ENCODE data around the gene CMAS. TPM values are rescaled to one million over a fixed set of nuclear protein-coding genes. Genes with fewer than 3 reads are reported as not detected.
"Not testable (repeated sequence)": the region's sequence is repeated elsewhere in the genome, so short reads cannot be mapped to it uniquely, and the experiment has no call there.

The CMAS gene
- total RNA-seq, 2 donors from 2014 or later = 33.7 to 38.7 TPM

DNA sequence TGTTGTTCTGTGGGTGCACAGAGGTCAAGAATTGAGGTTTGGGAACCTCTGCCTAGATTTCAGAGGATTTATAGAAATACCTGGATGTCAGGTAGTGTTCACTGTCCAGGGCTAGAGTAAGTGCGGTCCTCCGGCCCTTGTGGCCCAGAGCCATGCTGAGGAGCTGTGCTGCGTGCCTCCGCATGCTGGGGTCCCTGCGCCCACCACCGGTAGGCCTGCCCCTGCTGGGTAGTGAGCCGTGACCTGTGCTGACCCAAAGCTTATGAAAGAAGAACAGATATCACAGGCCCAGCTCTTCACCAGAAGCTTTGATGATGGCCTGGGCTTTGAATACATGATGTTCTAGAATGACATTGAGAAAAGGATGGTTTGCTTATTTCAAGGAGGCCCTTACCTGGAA is 37.8 kb upstream of the CMAS start:
- no peak overlapping the region for H3K4me3 ChIP-seq
- ATAC-seq (ENCODE audit: insufficient number of reproducible peaks, low FRiP score, low read depth) (no peak), DNase-seq (ENCODE audit: low spot score) (no peak)
- TF ChIP-seq, protein P1, sequence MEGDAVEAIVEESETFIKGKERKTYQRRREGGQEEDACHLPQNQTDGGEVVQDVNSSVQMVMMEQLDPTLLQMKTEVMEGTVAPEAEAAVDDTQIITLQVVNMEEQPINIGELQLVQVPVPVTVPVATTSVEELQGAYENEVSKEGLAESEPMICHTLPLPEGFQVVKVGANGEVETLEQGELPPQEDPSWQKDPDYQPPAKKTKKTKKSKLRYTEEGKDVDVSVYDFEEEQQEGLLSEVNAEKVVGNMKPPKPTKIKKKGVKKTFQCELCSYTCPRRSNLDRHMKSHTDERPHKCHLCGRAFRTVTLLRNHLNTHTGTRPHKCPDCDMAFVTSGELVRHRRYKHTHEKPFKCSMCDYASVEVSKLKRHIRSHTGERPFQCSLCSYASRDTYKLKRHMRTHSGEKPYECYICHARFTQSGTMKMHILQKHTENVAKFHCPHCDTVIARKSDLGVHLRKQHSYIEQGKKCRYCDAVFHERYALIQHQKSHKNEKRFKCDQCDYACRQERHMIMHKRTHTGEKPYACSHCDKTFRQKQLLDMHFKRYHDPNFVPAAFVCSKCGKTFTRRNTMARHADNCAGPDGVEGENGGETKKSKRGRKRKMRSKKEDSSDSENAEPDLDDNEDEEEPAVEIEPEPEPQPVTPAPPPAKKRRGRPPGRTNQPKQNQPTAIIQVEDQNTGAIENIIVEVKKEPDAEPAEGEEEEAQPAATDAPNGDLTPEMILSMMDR (IDR thresholded peaks at IDR 0.05) = no peak
- H3K36me3 ChIP-seq = no peaks in the 10 kb centered on the region
- no peaks in the 10 kb centered on the region for H3K4me1 ChIP-seq (ENCODE audit: control insufficient read depth in 1 of 2, low read depth in 2 of 2)
- no peaks in the 10 kb centered on the region for H3K27me3 ChIP-seq (replicated peaks; ENCODE audit: insufficient read depth)
- no peak overlapping the region for H3K27ac ChIP-seq
- no peaks in the 10 kb centered on the region for H3K9me3 ChIP-seq

DNA sequence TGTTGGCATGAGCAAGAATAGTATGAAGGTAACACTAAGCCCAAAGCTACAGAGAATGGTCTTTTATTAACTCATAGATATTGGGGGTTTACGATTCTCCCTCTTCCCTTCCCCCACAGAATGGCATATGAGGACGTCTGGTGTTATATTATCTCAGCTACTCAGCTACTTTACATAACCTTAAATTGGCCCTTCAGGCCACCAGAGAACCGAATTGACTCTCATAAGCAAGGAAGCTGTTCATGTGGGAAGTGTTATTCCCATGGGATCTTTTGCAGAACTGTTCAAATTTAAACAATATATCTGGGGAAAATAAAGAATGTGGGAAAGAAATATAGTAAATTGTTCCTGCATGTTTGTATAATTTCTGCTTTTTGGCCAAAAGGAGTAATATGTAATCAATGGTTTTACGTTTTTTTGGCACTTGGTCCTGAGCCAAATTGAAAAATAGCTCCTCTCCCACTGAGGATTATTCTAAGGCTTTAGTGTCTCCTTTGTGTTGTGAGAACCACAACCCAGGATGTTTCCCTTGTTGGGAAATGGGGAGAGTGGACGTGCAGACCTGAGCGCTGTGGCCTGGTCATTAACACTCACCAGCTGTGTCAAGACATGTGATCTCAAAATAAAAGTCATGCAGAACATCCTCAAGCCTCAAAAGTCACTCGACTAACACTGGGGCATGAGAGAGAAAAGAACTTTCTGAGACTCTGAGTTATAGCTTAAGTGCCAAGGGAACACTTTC is 31.8 kb upstream of the CMAS start:
- no peak for DNase-seq (ENCODE audit: low spot score)
- no peaks in the 10 kb centered on the region for H3K36me3 ChIP-seq
- no peaks in the 10 kb centered on the region for H3K4me1 ChIP-seq (ENCODE audit: control insufficient read depth in 1 of 2, low read depth in 2 of 2)
- TF ChIP-seq, protein P1 (IDR thresholded peaks at IDR 0.05) = no peak
- H3K27me3 ChIP-seq (replicated peaks; ENCODE audit: insufficient read depth) = no peaks in the 10 kb centered on the region
- no peaks in the 10 kb centered on the region for H3K9me3 ChIP-seq
- no peak overlapping the region for H3K27ac ChIP-seq
- ATAC-seq (ENCODE audit: insufficient number of reproducible peaks, low FRiP score, low read depth) = no peak
- no peak overlapping the region for H3K4me3 ChIP-seq

DNA sequence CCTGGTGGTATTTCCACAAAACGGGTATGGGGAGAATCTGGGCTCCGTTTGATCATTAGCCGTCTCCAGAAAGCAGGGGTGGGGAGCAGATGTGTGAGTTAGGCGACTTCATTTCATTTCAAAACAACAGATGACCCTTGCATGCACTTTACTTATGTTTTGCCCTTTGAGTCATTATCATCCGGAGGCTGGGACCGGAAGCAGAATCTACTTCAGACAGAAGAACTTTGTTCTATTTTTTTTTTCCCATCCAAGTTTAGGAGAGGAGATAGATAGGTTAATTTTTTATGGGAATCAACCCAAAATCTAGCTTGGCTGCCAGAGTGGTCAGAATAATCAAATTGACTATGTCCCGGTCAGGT is 31.3 kb upstream of the CMAS start:
- ATAC-seq (ENCODE audit: insufficient number of reproducible peaks, low FRiP score, low read depth) = no peak

DNA sequence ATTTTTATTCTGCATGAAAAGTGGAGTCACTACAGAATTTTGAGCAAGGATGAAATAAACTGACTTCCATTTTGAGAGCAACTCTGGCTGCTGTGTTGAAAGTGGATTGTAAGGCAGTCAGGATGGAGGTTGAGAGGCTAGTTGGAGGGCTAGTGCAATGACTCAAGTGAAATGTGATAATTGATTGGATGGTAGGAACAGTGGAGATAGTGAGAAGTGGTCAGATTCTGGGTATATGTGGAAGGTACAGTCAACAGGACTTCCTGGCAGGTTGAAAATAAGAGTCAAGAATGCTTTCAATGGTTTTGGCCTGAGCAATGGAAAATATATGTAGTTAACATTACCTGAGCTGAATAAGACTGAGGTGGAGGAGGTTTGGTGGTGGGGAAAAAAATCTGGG is 29.0 kb upstream of the CMAS start:
- Histone ChIP-seq H3K27ac (no peak overlapping the region), H3K36me3 (no peaks in the 10 kb centered on the region), H3K9me3 (no peaks in the 10 kb centered on the region), H3K4me3 (no peak overlapping the region), H3K4me1 (ENCODE audit: control insufficient read depth in 1 of 2, low read depth in 2 of 2) (no peaks in the 10 kb centered on the region), H3K27me3 (replicated peaks; ENCODE audit: insufficient read depth) (no peaks in the 10 kb centered on the region)
- no peak for ATAC-seq (ENCODE audit: insufficient number of reproducible peaks, low FRiP score, low read depth)
- TF ChIP-seq, protein P1 (IDR thresholded peaks at IDR 0.05) = no peak
- DNase-seq (ENCODE audit: low spot score) = no peak

More for the DNA sequence above, 31.3 kb upstream of the CMAS start:
- no peaks in the 10 kb centered on the region for H3K36me3 ChIP-seq
- H3K9me3 ChIP-seq = no peaks in the 10 kb centered on the region
- H3K4me3 ChIP-seq = no peak overlapping the region
- no peaks in the 10 kb centered on the region for H3K4me1 ChIP-seq (ENCODE audit: control insufficient read depth in 1 of 2, low read depth in 2 of 2)
- no peaks in the 10 kb centered on the region for H3K27me3 ChIP-seq (replicated peaks; ENCODE audit: insufficient read depth)
- TF ChIP-seq, protein P1 (IDR thresholded peaks at IDR 0.05) = no peak
- no peak for DNase-seq (ENCODE audit: low spot score)
- H3K27ac ChIP-seq = no peak overlapping the region

DNA sequence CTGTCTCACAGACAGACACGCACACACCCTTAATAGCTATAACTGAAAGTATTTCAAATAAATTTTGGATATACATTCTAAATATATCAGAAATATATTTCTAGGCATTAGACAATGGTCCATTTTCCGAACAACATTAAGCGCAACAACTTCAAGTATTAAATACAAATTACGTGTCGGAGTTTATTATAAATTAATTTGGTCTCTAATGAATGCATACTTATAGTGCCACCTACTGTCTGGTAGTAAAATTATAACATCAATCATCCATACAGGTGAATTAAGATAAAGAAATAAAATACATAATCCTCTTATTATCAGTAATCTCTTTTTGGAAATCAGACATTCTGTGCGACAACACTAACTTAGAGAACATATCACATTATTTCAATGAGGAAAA is 27.2 kb upstream of the CMAS start:
- Histone ChIP-seq H3K4me1 (ENCODE audit: control insufficient read depth in 1 of 2, low read depth in 2 of 2) (no peaks in the 10 kb centered on the region), H3K9me3 (peaks cover 3% of the 10 kb centered on the region), H3K27ac (no peak overlapping the region), H3K27me3 (replicated peaks; ENCODE audit: insufficient read depth) (no peaks in the 10 kb centered on the region), H3K4me3 (no peak overlapping the region), H3K36me3 (no peaks in the 10 kb centered on the region)
- TF ChIP-seq, protein P1 (IDR thresholded peaks at IDR 0.05) = peak; percentile 35
- DNase-seq (ENCODE audit: low spot score) (no peak), ATAC-seq (ENCODE audit: insufficient number of reproducible peaks, low FRiP score, low read depth) (no peak)

DNA sequence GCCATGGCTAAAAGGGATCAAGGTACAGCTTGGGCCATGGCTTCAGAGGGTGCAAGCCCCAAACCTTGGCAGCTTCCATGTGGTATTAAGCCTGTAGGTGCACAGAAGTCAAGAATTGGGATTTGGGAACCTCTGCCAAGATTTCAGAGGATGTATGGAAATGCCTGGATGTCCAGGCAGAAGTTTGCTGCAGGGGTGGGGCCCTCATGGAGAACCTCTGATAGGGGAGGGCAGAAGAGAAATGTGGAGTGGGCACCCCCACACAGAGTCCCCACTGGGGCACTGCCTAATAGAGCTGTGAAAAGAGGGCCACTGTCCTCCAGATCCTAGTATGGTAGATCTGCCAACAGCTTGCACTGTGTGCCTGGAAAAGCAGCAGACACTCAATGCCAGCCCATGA is 22.5 kb upstream of the CMAS start:
- not testable (repeated sequence) for H3K27me3 ChIP-seq (replicated peaks; ENCODE audit: insufficient read depth); H3K27ac ChIP-seq; H3K36me3 ChIP-seq; H3K4me1 ChIP-seq (ENCODE audit: control insufficient read depth in 1 of 2, low read depth in 2 of 2); H3K9me3 ChIP-seq; DNase-seq (ENCODE audit: low spot score); H3K4me3 ChIP-seq; ATAC-seq (ENCODE audit: insufficient number of reproducible peaks, low FRiP score, low read depth)
